BLaER1 (cell line): ENCODE measurements around the gene RWDD1.
"Not testable (repeated sequence)": the region's sequence is repeated elsewhere in the genome, so short reads cannot be mapped to it uniquely, and the experiment has no call there.

ENCODE experiments used
- H3K27ac ChIP-seq: shearing (Covaris generic); formaldehyde crosslinking; 2 replicates; pipeline ENCODE4 v1.8.1; 2022
- H3K27me3 ChIP-seq: shearing (Covaris generic); formaldehyde crosslinking; 2 replicates; pipeline ENCODE4 v1.8.1; 2022
- H3K36me3 ChIP-seq: shearing (Covaris generic); formaldehyde crosslinking; 2 replicates; pipeline ENCODE4 v1.8.1; 2022
- H3K4me1 ChIP-seq: shearing (Covaris generic); formaldehyde crosslinking; 2 replicates; pipeline ENCODE4 v1.8.1; 2022
- H3K4me2 ChIP-seq: shearing (Covaris generic); formaldehyde crosslinking; 2 replicates; pipeline ENCODE4 v1.8.1; 2022
- H3K4me3 ChIP-seq: shearing (Covaris generic); formaldehyde crosslinking; 2 replicates; pipeline ENCODE4 v1.8.1; 2022
- H3K9ac ChIP-seq: shearing (Covaris generic); formaldehyde crosslinking; 2 replicates; pipeline ENCODE4 v1.8.1; 2022
- H3K9me3 ChIP-seq: shearing (Covaris generic); formaldehyde crosslinking; 2 replicates; pipeline ENCODE4 v1.8.1; 2022
- H4K20me1 ChIP-seq: shearing (Covaris generic); formaldehyde crosslinking; 2 replicates; pipeline ENCODE4 v1.8.1; 2022
- Cebpa-rat ChIP-seq: shearing (Covaris generic); IDR thresholded peaks from 2 replicates; pipeline ENCODE4 v1.8.1; 2022

The RWDD1 gene

GRCh38 chr6:116595247-116595646 is 23.9 kb downstream of the RWDD1 start:
- H3K9ac ChIP-seq: no peak overlapping the region
- TF ChIP-seq Cebpa-rat: no peak
- H4K20me1 ChIP-seq: no peaks in the 10 kb centered on the region
- H3K36me3 ChIP-seq: peaks cover 58% of the 10 kb centered on the region
- H3K4me2 ChIP-seq: no peak overlapping the region
- H3K27me3 ChIP-seq: no peaks in the 10 kb centered on the region
- no peaks in the 10 kb centered on the region for H3K9me3 ChIP-seq
- no peak overlapping the region for H3K27ac ChIP-seq
- no peak overlapping the region for H3K4me3 ChIP-seq
- H3K4me1 ChIP-seq: no peaks in the 10 kb centered on the region

GRCh38 chr6:116596815-116597214 is 25.5 kb downstream of the RWDD1 start:
- H3K36me3 ChIP-seq: peaks cover 42% of the 10 kb centered on the region

GRCh38 chr6:116603916-116604315 is 32.6 kb downstream of the RWDD1 start:
- H3K9ac ChIP-seq, H3K9me3 ChIP-seq, H3K27me3 ChIP-seq, H3K27ac ChIP-seq, H3K4me2 ChIP-seq, H3K4me3 ChIP-seq, H4K20me1 ChIP-seq, H3K36me3 ChIP-seq, H3K4me1 ChIP-seq: not testable (repeated sequence)

More at GRCh38 chr6:116596815-116597214, 25.5 kb downstream of the RWDD1 start:
- Histone ChIP-seq H3K27ac (no peak overlapping the region), H3K9me3 (no peaks in the 10 kb centered on the region), H3K4me2 (no peak overlapping the region), H3K9ac (no peak overlapping the region), H4K20me1 (no peaks in the 10 kb centered on the region), H3K4me1 (no peaks in the 10 kb centered on the region), H3K27me3 (no peaks in the 10 kb centered on the region), H3K4me3 (no peak overlapping the region)
- no peak for TF ChIP-seq Cebpa-rat

DNA sequence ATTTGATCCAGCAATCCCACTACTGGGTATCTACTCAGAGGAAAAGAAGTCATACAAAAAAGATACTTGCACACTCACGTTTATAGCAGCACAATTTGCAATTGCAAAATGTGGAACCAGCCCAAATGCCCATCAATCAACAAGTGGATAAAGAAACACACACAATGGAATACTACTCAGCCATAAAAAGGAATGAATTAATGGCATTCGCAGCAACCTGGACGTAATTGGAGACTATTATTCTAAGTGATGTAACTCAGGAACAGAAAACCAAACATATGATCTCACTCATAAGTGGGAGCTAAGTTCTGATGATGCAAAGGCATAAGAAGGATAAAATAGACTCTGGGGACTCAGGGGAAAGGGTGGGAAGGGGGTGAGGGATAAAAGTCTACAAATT is 33.6 kb downstream of the RWDD1 start:
- not testable (repeated sequence) for H3K27ac ChIP-seq, H3K9me3 ChIP-seq, H3K9ac ChIP-seq, H4K20me1 ChIP-seq, H3K27me3 ChIP-seq, H3K36me3 ChIP-seq, H3K4me3 ChIP-seq, H3K4me2 ChIP-seq, H3K4me1 ChIP-seq

GRCh38 chr6:116605935-116606334 is 34.6 kb downstream of the RWDD1 start:
- H3K27me3 ChIP-seq: no peaks in the 10 kb centered on the region
- no peaks in the 10 kb centered on the region for H3K36me3 ChIP-seq
- no peak overlapping the region for H3K4me3 ChIP-seq
- H3K4me2 ChIP-seq: no peak overlapping the region
- H3K4me1 ChIP-seq: no peaks in the 10 kb centered on the region
- H4K20me1 ChIP-seq: no peaks in the 10 kb centered on the region
- H3K27ac ChIP-seq: no peak overlapping the region
- no peak for TF ChIP-seq Cebpa-rat
- peaks cover 9% of the 10 kb centered on the region for H3K9me3 ChIP-seq
- H3K9ac ChIP-seq: no peak overlapping the region

- H3K27ac ChIP-seq: no peak overlapping the region
- H3K4me3 ChIP-seq: no peak overlapping the region
- peaks cover 1% of the 10 kb centered on the region; the same call in 1 of the 2 replicates for H3K27me3 ChIP-seq
- no peak for TF ChIP-seq Cebpa-rat
- H4K20me1 ChIP-seq: no peaks in the 10 kb centered on the region
- H3K36me3 ChIP-seq: no peaks in the 10 kb centered on the region
- H3K9ac ChIP-seq: no peak overlapping the region
- peaks cover 5% of the 10 kb centered on the region; the same call in 1 of the 2 replicates for H3K4me1 ChIP-seq
- H3K9me3 ChIP-seq: no peaks in the 10 kb centered on the region
- H3K4me2 ChIP-seq: no peak overlapping the region
Observed at GRCh38 chr6:116611056-116611455, 39.8 kb downstream of the RWDD1 start.

- no peaks in the 10 kb centered on the region for H4K20me1 ChIP-seq
- no peak within 1 kb of the TSS for H3K27ac ChIP-seq
- H3K9me3 ChIP-seq: no peaks in the 10 kb centered on the region
- peak within 1 kb of the TSS; percentile 38; the same call in 1 of the 2 replicates for H3K9ac ChIP-seq
- peak within 1 kb of the TSS; percentile 86 for H3K4me2 ChIP-seq
- H3K36me3 ChIP-seq: no peaks in the 10 kb centered on the region
- peaks cover 14% of the 10 kb centered on the region for H3K4me1 ChIP-seq
- no peak for TF ChIP-seq Cebpa-rat
- H3K4me3 ChIP-seq: peak within 1 kb of the TSS; percentile 63
- H3K27me3 ChIP-seq: peaks cover 10% of the 10 kb centered on the region
Observed at GRCh38 chr6:116615937-116616736, 44.8 kb downstream of the RWDD1 start, which contains the start of gene RSPH4A. Gene RSPH4A, plus strand, starts transcription at chr6:116616479. Its CDS starts 145 bp downstream, at chr6:116616624.

GRCh38 chr6:116616737-116617053 is 45.4 kb downstream of the RWDD1 start:
- H3K4me1 ChIP-seq: peaks cover 14% of the 10 kb centered on the region
- TF ChIP-seq Cebpa-rat: no peak
- H3K9ac ChIP-seq: 0 out of 2 replicates have a peak overlapping the region, but pooled peaks have one; percentile 38
- H3K9me3 ChIP-seq: no peaks in the 10 kb centered on the region
- no peaks in the 10 kb centered on the region for H4K20me1 ChIP-seq
- H3K27ac ChIP-seq: no peak overlapping the region
- no peaks in the 10 kb centered on the region for H3K36me3 ChIP-seq
- H3K27me3 ChIP-seq: peaks cover 10% of the 10 kb centered on the region
- H3K4me3 ChIP-seq: peak overlapping the region; percentile 63
- peak overlapping the region; percentile 86 for H3K4me2 ChIP-seq

- no peak overlapping the region for H3K27ac ChIP-seq
- H3K4me3 ChIP-seq: no peak overlapping the region
- no peak overlapping the region for H3K9ac ChIP-seq
- H3K9me3 ChIP-seq: no peaks in the 10 kb centered on the region
- peaks cover under 1% of the 10 kb centered on the region for H3K4me1 ChIP-seq
- H3K27me3 ChIP-seq: no peaks in the 10 kb centered on the region
- H3K4me2 ChIP-seq: no peak overlapping the region
- no peaks in the 10 kb centered on the region for H4K20me1 ChIP-seq
- no peaks in the 10 kb centered on the region for H3K36me3 ChIP-seq
- no peak for TF ChIP-seq Cebpa-rat
Observed at GRCh38 chr6:116624036-116624805, 52.9 kb downstream of the RWDD1 start.

GRCh38 chr6:116625872-116626271 is 54.6 kb downstream of the RWDD1 start:
- Histone ChIP-seq H3K27me3 (no peaks in the 10 kb centered on the region), H3K4me3 (no peak overlapping the region), H3K27ac (no peak overlapping the region), H3K36me3 (no peaks in the 10 kb centered on the region), H3K9ac (no peak overlapping the region), H4K20me1 (no peaks in the 10 kb centered on the region), H3K4me2 (no peak overlapping the region), H3K9me3 (no peaks in the 10 kb centered on the region), H3K4me1 (peaks cover 15% of the 10 kb centered on the region)
- TF ChIP-seq Cebpa-rat: no peak
